GM23338 (cell line): ENCODE measurements around the gene PCBP3. TPM values are rescaled to one million over a fixed set of nuclear protein-coding genes. Genes with fewer than 3 reads are reported as not detected.

Experiments used
- ATAC-seq: fragments of 200-7000 bp; cut with Tn5 transposase; 3 replicates; pipeline ENCODE4 v1.9.1; 2020
- DNase-seq: peaks from one replicate; pipeline ENCODE4 v3.0.0-alpha.2; 2015; ENCODE audit warnings: low spot score
- H2AFZ ChIP-seq: fragments of 200-600 bp; sonication (generic); 2 replicates; pipeline ENCODE4 v1.8.0; 2016; ENCODE audit warnings: antibody characterized with exemption, mild to moderate bottlenecking, moderate library complexity
- H3F3A ChIP-seq: fragments of 200-600 bp; sonication (generic); replicated peaks from 2 replicates; pipeline ENCODE4 v1.8.0; 2017; ENCODE audit warnings: antibody characterized with exemption, mixed run types, low read depth
- H3K27ac ChIP-seq: fragments of 200-600 bp; sonication (generic); 2 replicates; pipeline ENCODE4 v1.6.1; 2016; ENCODE audit warnings: low read depth
- H3K27me3 ChIP-seq: fragments of 200-600 bp; sonication (generic); 2 replicates; pipeline ENCODE4 v1.8.0; 2016; ENCODE audit warnings: mild to moderate bottlenecking, mixed run types, moderate library complexity; ENCODE audit not compliant: insufficient read depth
- H3K36me3 ChIP-seq: fragments of 200-600 bp; sonication (generic); 2 replicates; pipeline ENCODE4 v1.8.0; 2016; ENCODE audit warnings: mild to moderate bottlenecking; ENCODE audit not compliant: insufficient read depth
- H3K4me1 ChIP-seq: fragments of 200-600 bp; sonication (generic); 2 replicates; pipeline ENCODE4 v1.8.0; 2016; ENCODE audit warnings: mild to moderate bottlenecking, moderate library complexity; ENCODE audit not compliant: insufficient read depth
- H3K4me2 ChIP-seq: fragments of 200-600 bp; sonication (generic); 2 replicates; pipeline ENCODE4 v1.7.1; 2017; ENCODE audit warnings: mixed run types
- H3K4me3 ChIP-seq: fragments of 200-600 bp; sonication (generic); 2 replicates; pipeline ENCODE4 v1.6.1; 2016; ENCODE audit warnings: mixed run types
- H3K79me2 ChIP-seq: fragments of 200-600 bp; sonication (generic); replicated peaks from 2 replicates; pipeline ENCODE4 v1.8.0; 2017; ENCODE audit warnings: mild to moderate bottlenecking; ENCODE audit not compliant: insufficient read depth
- H3K9me2 ChIP-seq: fragments of 200-600 bp; sonication (generic); 2 replicates; pipeline ENCODE4 v1.8.0; 2017; ENCODE audit not compliant: insufficient read depth
- H4K20me1 ChIP-seq: fragments of 200-600 bp; sonication (generic); replicated peaks from 2 replicates; pipeline ENCODE4 v1.8.0; 2017; ENCODE audit warnings: mild to moderate bottlenecking; ENCODE audit not compliant: insufficient read depth
- H3K27ac Mint-ChIP-seq: 2 replicates; pipeline ENCODE4 v1.8.0; 2020; ENCODE audit warnings: inconsistent platforms, mild to moderate bottlenecking, moderate library complexity, mixed read lengths
- H3K27me3 Mint-ChIP-seq: 3 replicates; pipeline ENCODE4 v1.8.0; 2022; ENCODE audit warnings: low read depth, mild to moderate bottlenecking, moderate library complexity, mixed read lengths, inconsistent platforms; ENCODE audit not compliant: insufficient read depth, poor library complexity
- H3K36me3 Mint-ChIP-seq: 3 replicates; pipeline ENCODE4 v1.8.0; 2021; ENCODE audit warnings: low read depth, mild to moderate bottlenecking, inconsistent platforms, moderate library complexity, mixed read lengths
- H3K4me1 Mint-ChIP-seq: 3 replicates; pipeline ENCODE4 v1.8.0; 2020; ENCODE audit warnings: mild to moderate bottlenecking, inconsistent platforms, mixed read lengths
- H3K4me3 Mint-ChIP-seq: 3 replicates; pipeline ENCODE4 v1.8.0; 2021; ENCODE audit warnings: moderate library complexity, mild to moderate bottlenecking, inconsistent platforms, mixed read lengths
- H3K9me3 Mint-ChIP-seq: 3 replicates; pipeline ENCODE4 v1.8.0; 2020; ENCODE audit warnings: moderate library complexity, mild to moderate bottlenecking, inconsistent platforms, mixed read lengths
- CREB1 ChIP-seq: fragments of 250-450 bp; sonication (Bioruptor Pico); IDR thresholded peaks from 2 replicates; pipeline ENCODE4 v1.5.0; 2020; ENCODE audit warnings: low read depth, mild to moderate bottlenecking, moderate library complexity
- ETS1 ChIP-seq: IDR thresholded peaks from 2 replicates; pipeline ENCODE4 v1.6.1; 2016; ENCODE audit warnings: antibody characterized with exemption
- EZH2 ChIP-seq: fragments of 200-600 bp; sonication (generic); IDR thresholded peaks from one replicate; pipeline ENCODE4 v1.8.0; 2017; ENCODE audit warnings: antibody characterized with exemption, mild to moderate bottlenecking, low read depth; ENCODE audit not compliant: unreplicated experiment
- EZH2phosphoT487 ChIP-seq: fragments of 200-600 bp; sonication (generic); IDR thresholded peaks from one replicate; pipeline ENCODE4 v1.8.1; 2018; ENCODE audit warnings: antibody characterized with exemption; ENCODE audit not compliant: unreplicated experiment
- JUNB ChIP-seq: IDR thresholded peaks from one replicate; pipeline ENCODE4 v1.6.1; 2016; ENCODE audit warnings: antibody characterized with exemption; ENCODE audit not compliant: unreplicated experiment
- NANOG ChIP-seq: IDR thresholded peaks from 2 replicates; pipeline ENCODE4 v1.6.1; 2016; ENCODE audit warnings: antibody characterized with exemption, borderline replicate concordance
- POLR2AphosphoS5 ChIP-seq: IDR thresholded peaks from 2 replicates; pipeline ENCODE4 v1.6.1; 2016; ENCODE audit warnings: antibody characterized with exemption, low read depth
- STAT1 ChIP-seq: IDR thresholded peaks from one replicate; pipeline ENCODE4 v1.6.1; 2016; ENCODE audit warnings: antibody characterized with exemption; ENCODE audit not compliant: unreplicated experiment
- ZNF114 ChIP-seq: fragments of 250-450 bp; sonication (Bioruptor Pico); IDR thresholded peaks from 2 replicates; pipeline ENCODE4 v1.5.0; 2020; ENCODE audit warnings: mild to moderate bottlenecking, moderate library complexity
- ZNF331 ChIP-seq: fragments of 250-450 bp; sonication (Bioruptor Pico); IDR thresholded peaks from 2 replicates; pipeline ENCODE4 v1.5.0; 2020; ENCODE audit warnings: low read depth, mild to moderate bottlenecking, moderate library complexity
- ZNF462 ChIP-seq: fragments of 250-450 bp; sonication (Bioruptor Pico); IDR thresholded peaks from 2 replicates; pipeline ENCODE4 v1.5.0; 2020; ENCODE audit warnings: mild to moderate bottlenecking, moderate library complexity
- polyA plus RNA-seq: library from polyadenylated mRNA; unstranded; fragments of >200 nt; fragmentation: Nextera tagmentation; extraction: Ambion mirVana; gene quantifications from 2 replicates; pipeline ENCODE4 v1.2.1, GENCODE V29; 2016
- total RNA-seq: library from RNA; depleted of rRNA; stranded (reverse); fragments of >200 nt; shearing (Covaris generic); gene quantifications from 2 replicates; pipeline ENCODE4 v1.2.3, GENCODE V29; 2014
- TF ChIP-seq, protein P1 (sequence below): IDR thresholded peaks from one replicate; pipeline ENCODE4 v1.6.1; 2018; ENCODE audit warnings: antibody characterized with exemption; ENCODE audit not compliant: unreplicated experiment
- TF ChIP-seq, protein P2 (sequence below), 2 experiments: fragments of 200-600 bp in 1 of 2; sonication (generic) in 1 of 2; conservative IDR thresholded peaks; 2 replicates each; pipeline versions ENCODE4 v1.5.1 to v1.6.1; 2016 to 2017; ENCODE audit warnings: antibody characterized with exemption in 2 of 2, low read depth in 2 of 2, mild to moderate bottlenecking in 2 of 2, moderate library complexity in 1 of 2

PCBP3 gene
- total and polyA plus RNA-seq, 2 experiments from 2014 or later: 7.1 to 9.1 TPM

- ATAC-seq: no peak
- Mint-ChIP-seq H3K27me3 (peaks cover 10% of the 10 kb centered on the region), H3K36me3 (no peaks in the 10 kb centered on the region), H3K4me1 (no peaks in the 10 kb centered on the region), H3K4me3 (no peak overlapping the region), H3K9me3 (no peaks in the 10 kb centered on the region; the same call in 2 of the 3 replicates), H3K27ac (no peak overlapping the region)
- TF ChIP-seq EZH2 (no peak), ZNF331 (CRISPR knock-in tag) (no peak), CREB1 (no peak), STAT1 (no peak), EZH2phosphoT487 (no peak), ETS1 (no peak), ZNF462 (CRISPR knock-in tag) (no peak), NANOG (no peak), POLR2AphosphoS5 (no peak), ZNF114 (CRISPR knock-in tag) (no peak), JUNB (no peak)
- TF ChIP-seq, protein P1, sequence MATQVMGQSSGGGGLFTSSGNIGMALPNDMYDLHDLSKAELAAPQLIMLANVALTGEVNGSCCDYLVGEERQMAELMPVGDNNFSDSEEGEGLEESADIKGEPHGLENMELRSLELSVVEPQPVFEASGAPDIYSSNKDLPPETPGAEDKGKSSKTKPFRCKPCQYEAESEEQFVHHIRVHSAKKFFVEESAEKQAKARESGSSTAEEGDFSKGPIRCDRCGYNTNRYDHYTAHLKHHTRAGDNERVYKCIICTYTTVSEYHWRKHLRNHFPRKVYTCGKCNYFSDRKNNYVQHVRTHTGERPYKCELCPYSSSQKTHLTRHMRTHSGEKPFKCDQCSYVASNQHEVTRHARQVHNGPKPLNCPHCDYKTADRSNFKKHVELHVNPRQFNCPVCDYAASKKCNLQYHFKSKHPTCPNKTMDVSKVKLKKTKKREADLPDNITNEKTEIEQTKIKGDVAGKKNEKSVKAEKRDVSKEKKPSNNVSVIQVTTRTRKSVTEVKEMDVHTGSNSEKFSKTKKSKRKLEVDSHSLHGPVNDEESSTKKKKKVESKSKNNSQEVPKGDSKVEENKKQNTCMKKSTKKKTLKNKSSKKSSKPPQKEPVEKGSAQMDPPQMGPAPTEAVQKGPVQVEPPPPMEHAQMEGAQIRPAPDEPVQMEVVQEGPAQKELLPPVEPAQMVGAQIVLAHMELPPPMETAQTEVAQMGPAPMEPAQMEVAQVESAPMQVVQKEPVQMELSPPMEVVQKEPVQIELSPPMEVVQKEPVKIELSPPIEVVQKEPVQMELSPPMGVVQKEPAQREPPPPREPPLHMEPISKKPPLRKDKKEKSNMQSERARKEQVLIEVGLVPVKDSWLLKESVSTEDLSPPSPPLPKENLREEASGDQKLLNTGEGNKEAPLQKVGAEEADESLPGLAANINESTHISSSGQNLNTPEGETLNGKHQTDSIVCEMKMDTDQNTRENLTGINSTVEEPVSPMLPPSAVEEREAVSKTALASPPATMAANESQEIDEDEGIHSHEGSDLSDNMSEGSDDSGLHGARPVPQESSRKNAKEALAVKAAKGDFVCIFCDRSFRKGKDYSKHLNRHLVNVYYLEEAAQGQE: no peak
- TF ChIP-seq, protein P2, sequence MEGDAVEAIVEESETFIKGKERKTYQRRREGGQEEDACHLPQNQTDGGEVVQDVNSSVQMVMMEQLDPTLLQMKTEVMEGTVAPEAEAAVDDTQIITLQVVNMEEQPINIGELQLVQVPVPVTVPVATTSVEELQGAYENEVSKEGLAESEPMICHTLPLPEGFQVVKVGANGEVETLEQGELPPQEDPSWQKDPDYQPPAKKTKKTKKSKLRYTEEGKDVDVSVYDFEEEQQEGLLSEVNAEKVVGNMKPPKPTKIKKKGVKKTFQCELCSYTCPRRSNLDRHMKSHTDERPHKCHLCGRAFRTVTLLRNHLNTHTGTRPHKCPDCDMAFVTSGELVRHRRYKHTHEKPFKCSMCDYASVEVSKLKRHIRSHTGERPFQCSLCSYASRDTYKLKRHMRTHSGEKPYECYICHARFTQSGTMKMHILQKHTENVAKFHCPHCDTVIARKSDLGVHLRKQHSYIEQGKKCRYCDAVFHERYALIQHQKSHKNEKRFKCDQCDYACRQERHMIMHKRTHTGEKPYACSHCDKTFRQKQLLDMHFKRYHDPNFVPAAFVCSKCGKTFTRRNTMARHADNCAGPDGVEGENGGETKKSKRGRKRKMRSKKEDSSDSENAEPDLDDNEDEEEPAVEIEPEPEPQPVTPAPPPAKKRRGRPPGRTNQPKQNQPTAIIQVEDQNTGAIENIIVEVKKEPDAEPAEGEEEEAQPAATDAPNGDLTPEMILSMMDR (conservative IDR thresholded peaks at IDR 0.05; ENCODE audit: low read depth in 2 of 2): no peak
- Histone ChIP-seq H4K20me1 (no peaks in the 10 kb centered on the region), H3F3A (peaks cover 18% of the 10 kb centered on the region), H3K4me3 (no peak overlapping the region), H3K27ac (no peak overlapping the region), H3K9me2 (peaks cover 12% of the 10 kb centered on the region; the same call in 1 of the 2 replicates), H3K27me3 (no peaks in the 10 kb centered on the region), H2AFZ (no peak overlapping the region), H3K36me3 (no peaks in the 10 kb centered on the region), H3K4me1 (no peaks in the 10 kb centered on the region), H3K4me2 (no peak overlapping the region), H3K79me2 (no peaks in the 10 kb centered on the region)
- no peak for DNase-seq
These were observed 12.0 kb upstream of the PCBP3 start for GRCh38 chr21:45631540-45631939.
